ENCODE results near the gene GMCL2.

GMCL2 gene, protein sequence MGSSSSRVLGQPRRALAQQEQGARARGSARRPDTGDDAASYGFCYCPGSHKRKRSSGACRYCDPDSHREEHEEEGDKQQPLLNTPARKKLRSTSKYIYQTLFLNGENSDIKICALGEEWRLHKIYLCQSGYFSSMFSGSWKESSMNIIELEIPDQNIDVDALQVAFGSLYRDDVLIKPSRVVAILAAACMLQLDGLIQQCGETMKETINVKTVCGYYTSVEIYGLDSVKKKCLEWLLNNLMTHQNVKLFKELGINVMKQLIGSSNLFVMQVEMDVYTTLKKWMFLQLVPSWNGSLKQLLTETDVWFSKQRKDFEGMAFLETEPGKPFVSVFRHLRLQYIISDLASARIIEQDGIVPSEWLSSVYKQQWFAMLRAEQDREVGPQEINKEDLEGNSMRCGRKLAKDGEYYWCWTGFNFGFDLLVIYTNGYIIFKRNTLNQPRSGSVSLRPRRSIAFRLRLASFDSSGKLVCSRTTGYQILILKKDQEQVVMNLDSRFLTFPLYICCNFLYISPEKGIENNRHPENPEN

DNA sequence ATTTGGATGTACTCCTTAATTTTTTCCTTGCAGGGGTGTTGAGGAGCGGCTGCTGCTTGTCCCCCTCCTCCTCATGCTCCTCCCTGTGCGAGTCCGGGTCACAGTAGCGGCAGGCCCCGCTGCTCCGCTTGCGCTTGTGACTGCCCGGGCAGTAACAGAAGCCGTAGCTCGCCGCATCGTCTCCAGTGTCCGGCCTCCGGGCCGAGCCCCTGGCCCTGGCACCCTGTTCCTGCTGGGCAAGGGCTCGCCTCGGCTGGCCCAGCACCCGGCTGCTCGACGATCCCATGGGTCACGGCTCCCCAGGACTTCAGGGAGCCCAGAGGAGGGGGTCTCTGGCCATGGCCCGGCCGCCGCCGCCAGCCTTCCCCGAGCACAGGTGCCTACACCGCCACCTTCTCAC is at the start of gene GMCL2:
GMCL2 (minus strand) TSS at position 358 of the 400 bp plus-strand sequence; CDS start at position 286, 72 bp downstream.
- Mint-ChIP-seq H3K36me3 (ENCODE audit: low read depth) (no peaks in the 10 kb centered on the region), H3K9me3 (no peaks in the 10 kb centered on the region), H3K4me1 (no peaks in the 10 kb centered on the region), H3K4me3 (no peak within 1 kb of the TSS), H3K27me3 (ENCODE audit: low read depth) (peaks cover 5% of the 10 kb centered on the region), H3K27ac (no peak within 1 kb of the TSS)
- TF ChIP-seq, protein P1, sequence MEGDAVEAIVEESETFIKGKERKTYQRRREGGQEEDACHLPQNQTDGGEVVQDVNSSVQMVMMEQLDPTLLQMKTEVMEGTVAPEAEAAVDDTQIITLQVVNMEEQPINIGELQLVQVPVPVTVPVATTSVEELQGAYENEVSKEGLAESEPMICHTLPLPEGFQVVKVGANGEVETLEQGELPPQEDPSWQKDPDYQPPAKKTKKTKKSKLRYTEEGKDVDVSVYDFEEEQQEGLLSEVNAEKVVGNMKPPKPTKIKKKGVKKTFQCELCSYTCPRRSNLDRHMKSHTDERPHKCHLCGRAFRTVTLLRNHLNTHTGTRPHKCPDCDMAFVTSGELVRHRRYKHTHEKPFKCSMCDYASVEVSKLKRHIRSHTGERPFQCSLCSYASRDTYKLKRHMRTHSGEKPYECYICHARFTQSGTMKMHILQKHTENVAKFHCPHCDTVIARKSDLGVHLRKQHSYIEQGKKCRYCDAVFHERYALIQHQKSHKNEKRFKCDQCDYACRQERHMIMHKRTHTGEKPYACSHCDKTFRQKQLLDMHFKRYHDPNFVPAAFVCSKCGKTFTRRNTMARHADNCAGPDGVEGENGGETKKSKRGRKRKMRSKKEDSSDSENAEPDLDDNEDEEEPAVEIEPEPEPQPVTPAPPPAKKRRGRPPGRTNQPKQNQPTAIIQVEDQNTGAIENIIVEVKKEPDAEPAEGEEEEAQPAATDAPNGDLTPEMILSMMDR (IDR thresholded peaks at IDR 0.05; ENCODE audit: unreplicated experiment in 3 of 3), result no peak

DNA sequence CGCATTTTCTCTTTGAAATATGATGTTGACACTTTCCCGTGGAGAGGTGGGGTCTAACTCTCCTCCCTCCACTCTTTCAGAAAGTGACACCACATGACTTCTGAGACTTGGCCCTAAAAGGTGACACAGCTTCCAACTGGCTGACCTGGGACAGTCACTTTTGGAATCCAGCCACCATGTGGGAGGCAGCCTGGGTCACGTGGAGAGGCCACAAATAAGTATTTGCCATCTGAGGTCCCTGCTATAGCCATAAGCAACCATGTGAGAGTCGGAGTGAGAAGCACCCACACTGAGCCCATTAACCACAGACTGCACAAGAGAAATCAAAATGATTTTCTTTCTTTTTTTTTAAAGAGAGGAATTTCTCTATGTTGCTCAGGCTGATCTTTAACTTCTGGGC is 49.5 kb upstream of the GMCL2 start:
- no peaks in the 10 kb centered on the region for H3K9me3 Mint-ChIP-seq
- H3K27me3 Mint-ChIP-seq (ENCODE audit: low read depth), result no peaks in the 10 kb centered on the region
- H3K36me3 Mint-ChIP-seq (ENCODE audit: low read depth), result no peaks in the 10 kb centered on the region
- peak overlapping the region in 1 of 3 experiments; percentile 34 for H3K4me3 Mint-ChIP-seq
- H3K4me1 Mint-ChIP-seq, result peaks cover 24% of the 10 kb centered on the region
- TF ChIP-seq, protein P1 (IDR thresholded peaks at IDR 0.05; ENCODE audit: unreplicated experiment in 3 of 3), result no peak
- peak overlapping the region; percentile 32 to 42 (median 33) for H3K27ac Mint-ChIP-seq

GRCh38 chr5:178236126-178236525 is 49.0 kb upstream of the GMCL2 start:
- Mint-ChIP-seq H3K9me3 (no peaks in the 10 kb centered on the region), H3K27me3 (ENCODE audit: low read depth) (no peaks in the 10 kb centered on the region), H3K27ac (peak overlapping the region; percentile 32 to 42 (median 33)), H3K36me3 (ENCODE audit: low read depth) (peaks cover 3% of the 10 kb centered on the region), H3K4me1 (peaks cover 30% of the 10 kb centered on the region), H3K4me3 (peak overlapping the region in 1 of 3 experiments; percentile 19)
- TF ChIP-seq, protein P1 (IDR thresholded peaks at IDR 0.05; ENCODE audit: unreplicated experiment in 3 of 3), result no peak

DNA sequence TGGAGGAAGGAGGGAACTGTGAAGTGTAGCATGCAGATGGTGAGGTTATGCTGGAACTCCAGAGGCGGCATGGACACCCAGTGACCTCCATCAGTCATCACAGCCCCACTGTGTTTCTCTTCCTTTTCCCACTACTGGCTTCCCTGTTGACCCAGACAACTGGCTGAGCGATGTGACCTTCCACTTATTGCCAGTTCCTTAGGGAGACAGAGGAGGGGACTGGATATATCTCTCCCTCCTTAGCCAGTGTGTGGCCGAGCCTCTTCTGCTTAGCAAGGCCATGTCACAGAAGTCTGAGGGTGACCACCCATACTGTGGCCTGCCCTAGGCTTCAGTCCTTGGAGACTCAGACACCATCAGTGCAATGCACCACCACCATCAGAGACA is 48.4 kb upstream of the GMCL2 start:
- Mint-ChIP-seq H3K27ac (peak overlapping the region in 1 of 3 experiments; percentile 81), H3K27me3 (ENCODE audit: low read depth) (no peaks in the 10 kb centered on the region), H3K4me1 (peaks cover 35% of the 10 kb centered on the region), H3K9me3 (no peaks in the 10 kb centered on the region), H3K4me3 (no peak overlapping the region), H3K36me3 (ENCODE audit: low read depth) (peaks cover 8% of the 10 kb centered on the region)
- TF ChIP-seq, protein P1 (IDR thresholded peaks at IDR 0.05; ENCODE audit: unreplicated experiment in 3 of 3), result no peak

GRCh38 chr5:178234750-178235587 is 47.8 kb upstream of the GMCL2 start:
- H3K9me3 Mint-ChIP-seq, result no peaks in the 10 kb centered on the region
- H3K27ac Mint-ChIP-seq, result peak overlapping the region; percentile 45 to 81 (median 61)
- H3K36me3 Mint-ChIP-seq (ENCODE audit: low read depth), result peaks cover 11% of the 10 kb centered on the region
- H3K4me3 Mint-ChIP-seq, result peak overlapping the region; percentile 50 to 92 (median 59)
- TF ChIP-seq, protein P1 (IDR thresholded peaks at IDR 0.05; ENCODE audit: unreplicated experiment in 3 of 3), result peak; percentile 65 to 75 (median 72)
- peaks cover 38% of the 10 kb centered on the region for H3K4me1 Mint-ChIP-seq
- H3K27me3 Mint-ChIP-seq (ENCODE audit: low read depth), result no peaks in the 10 kb centered on the region
